ES-I3 (cell line): ENCODE data around the gene ACSM4.
"Not testable (repeated sequence)": the region's sequence is repeated elsewhere in the genome, so short reads cannot be mapped to it uniquely, and the experiment has no call there.

Source experiments
- H3K36me3 ChIP-seq: 2 replicates; pipeline ENCODE4 v1.6.1; 2013; ENCODE audit warnings: mild to moderate bottlenecking, low read length, control low read depth, moderate library complexity; ENCODE audit not compliant: insufficient read depth
- H3K4me1 ChIP-seq: 2 replicates; pipeline ENCODE4 v1.6.1; 2013; ENCODE audit warnings: mild to moderate bottlenecking, control low read depth, low read length; ENCODE audit not compliant: insufficient read depth
- H3K9ac ChIP-seq: 2 replicates; pipeline ENCODE4 v1.6.1; 2013; ENCODE audit warnings: low read depth, mild to moderate bottlenecking, low read length, moderate library complexity
- H3K9me3 ChIP-seq: 2 replicates; pipeline ENCODE4 v1.6.1; 2013; ENCODE audit warnings: mild to moderate bottlenecking, low read length, moderate library complexity; ENCODE audit not compliant: control insufficient read depth, insufficient read depth

The ACSM4 gene

DNA sequence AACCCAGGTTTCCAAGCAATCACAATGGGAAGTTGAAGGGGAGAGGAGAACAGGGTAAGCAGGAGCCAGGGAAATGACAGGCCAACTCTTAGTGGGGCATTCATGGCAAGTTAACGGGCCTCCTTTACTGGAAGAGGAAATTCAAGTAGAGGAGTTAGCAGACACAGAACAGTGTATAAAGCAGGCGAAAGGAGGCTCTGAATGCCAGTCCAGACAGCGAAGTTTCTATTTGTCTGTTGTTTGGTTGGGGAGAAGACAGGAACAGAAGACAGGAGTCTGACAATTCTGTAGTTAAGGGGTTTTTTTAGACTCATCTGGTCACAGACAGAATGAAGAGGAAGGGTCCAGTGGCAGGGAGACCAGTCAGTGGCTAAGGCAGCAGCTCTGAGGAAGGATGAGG lies at the start of gene ACSM4:
ACSM4 (plus strand) TSS at position 301 of the 400 bp plus-strand sequence. CDS start 260 bp downstream, outside the sequence.
- Histone ChIP-seq H3K36me3 (no peaks in the 10 kb centered on the region), H3K9ac (no peak within 1 kb of the TSS), H3K9me3 (no peaks in the 10 kb centered on the region), H3K4me1 (no peaks in the 10 kb centered on the region)

- Histone ChIP-seq H3K36me3 (no peaks in the 10 kb centered on the region), H3K4me1 (no peaks in the 10 kb centered on the region), H3K9me3 (no peaks in the 10 kb centered on the region), H3K9ac (no peak overlapping the region)
Observed at GRCh38 chr12:7259060-7259459, 44.8 kb upstream of the ACSM4 start.

DNA sequence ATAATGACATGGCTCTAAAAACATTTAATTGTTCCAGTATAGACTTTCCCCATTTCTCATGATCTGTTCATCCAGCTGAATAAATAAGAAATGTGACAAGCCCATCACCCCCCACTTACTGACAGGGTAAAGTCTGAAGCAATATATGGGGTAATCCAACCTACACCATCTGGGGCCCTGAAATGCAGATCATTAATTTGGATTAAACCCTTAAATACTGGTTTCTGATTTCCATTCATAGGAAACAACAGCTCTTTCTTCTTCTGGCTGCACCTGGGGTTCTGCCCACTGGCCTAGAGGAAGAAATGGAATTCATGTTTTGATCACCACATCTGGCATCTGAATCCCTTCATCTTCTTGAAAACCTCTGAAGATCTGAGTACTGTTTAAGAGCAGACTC lies 39.3 kb upstream of the ACSM4 start:
- no peaks in the 10 kb centered on the region for H3K9me3 ChIP-seq
- no peak overlapping the region for H3K9ac ChIP-seq
- no peaks in the 10 kb centered on the region for H3K36me3 ChIP-seq
- no peaks in the 10 kb centered on the region for H3K4me1 ChIP-seq

GRCh38 chr12:7265251-7265650 lies 38.6 kb upstream of the ACSM4 start:
- Histone ChIP-seq H3K4me1 (no peaks in the 10 kb centered on the region), H3K36me3 (no peaks in the 10 kb centered on the region), H3K9me3 (no peaks in the 10 kb centered on the region), H3K9ac (no peak overlapping the region)

DNA sequence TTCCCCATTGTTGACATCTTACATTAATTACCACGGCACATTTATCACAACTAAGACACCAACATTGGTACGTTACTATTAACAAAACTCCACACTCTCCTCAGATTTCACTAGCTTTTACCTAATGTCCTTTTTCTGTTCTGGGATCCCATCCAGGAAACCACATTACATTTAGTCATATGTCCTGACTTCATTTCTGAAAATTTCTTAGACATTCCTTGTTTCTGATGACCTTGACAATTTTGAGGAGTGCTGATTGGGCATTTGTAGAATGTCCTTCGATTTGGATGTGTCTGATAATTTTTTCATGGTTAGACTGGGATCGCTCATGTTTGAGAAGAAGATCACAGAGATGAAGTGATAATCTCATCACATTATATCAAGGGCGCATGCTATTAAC lies 34.6 kb upstream of the ACSM4 start:
- no peaks in the 10 kb centered on the region for H3K9me3 ChIP-seq
- no peaks in the 10 kb centered on the region for H3K36me3 ChIP-seq
- H3K4me1 ChIP-seq = no peaks in the 10 kb centered on the region
- H3K9ac ChIP-seq = no peak overlapping the region

DNA sequence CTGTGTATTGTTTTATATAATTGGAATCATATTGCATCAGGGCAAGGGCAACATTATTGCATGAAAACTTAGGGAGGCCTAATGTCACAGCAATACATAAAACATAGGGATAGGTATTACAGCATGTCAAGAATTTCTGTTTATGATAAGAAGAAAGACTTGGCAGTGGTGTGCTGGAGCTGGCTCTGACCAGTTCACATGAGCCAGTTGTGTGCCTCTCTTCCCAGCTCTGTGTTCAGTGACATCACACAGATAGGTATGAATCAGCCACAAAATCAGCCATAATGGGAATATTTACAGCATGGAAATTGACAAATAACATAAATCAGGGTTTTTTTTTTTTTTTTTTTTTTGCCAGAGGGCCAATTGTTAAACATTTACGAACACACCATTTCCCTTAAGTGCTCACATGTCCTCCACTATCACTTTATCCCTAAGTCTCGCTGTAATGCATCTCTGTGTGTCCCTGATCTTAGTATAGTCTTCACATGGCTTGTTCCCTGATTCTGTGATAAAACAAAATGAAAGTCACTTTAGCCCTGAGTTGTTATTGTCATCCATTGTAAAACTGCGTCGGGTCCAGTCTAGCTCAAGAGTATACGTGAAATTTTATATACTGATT lies 31.9 kb upstream of the ACSM4 start:
- Histone ChIP-seq H3K4me1 (no peaks in the 10 kb centered on the region), H3K9me3 (no peaks in the 10 kb centered on the region), H3K9ac (no peak overlapping the region), H3K36me3 (no peaks in the 10 kb centered on the region)

DNA sequence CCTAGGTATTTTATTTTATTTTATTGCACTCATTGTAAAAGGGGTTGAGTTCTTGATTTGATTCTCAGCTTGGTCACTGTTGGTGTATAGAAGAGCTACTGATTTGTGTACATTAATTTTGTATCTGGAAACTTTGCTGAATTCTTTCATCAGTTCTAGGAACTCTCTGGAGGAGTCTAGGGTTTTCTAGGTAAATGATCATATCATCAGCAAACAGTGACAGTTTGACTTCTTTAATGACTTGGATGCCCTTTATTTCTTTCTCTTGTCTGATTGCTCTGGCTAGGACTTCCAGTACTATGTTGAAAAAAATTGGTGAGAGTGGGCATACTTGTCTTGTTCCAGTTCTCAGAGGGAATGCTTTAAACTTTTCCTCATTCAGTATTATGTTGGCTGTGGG lies 28.4 kb upstream of the ACSM4 start:
- H3K4me1 ChIP-seq, H3K36me3 ChIP-seq: not testable (repeated sequence)

GRCh38 chr12:7282844-7283243 lies 21.0 kb upstream of the ACSM4 start:
- H3K36me3 ChIP-seq = no peaks in the 10 kb centered on the region
- H3K9me3 ChIP-seq = no peaks in the 10 kb centered on the region
- H3K4me1 ChIP-seq = peaks cover 4% of the 10 kb centered on the region; the same call in 1 of the 2 replicates
- H3K9ac ChIP-seq = no peak overlapping the region

More for the DNA sequence above, 28.4 kb upstream of the ACSM4 start:
- not testable (repeated sequence) for H3K9ac ChIP-seq, H3K9me3 ChIP-seq

DNA sequence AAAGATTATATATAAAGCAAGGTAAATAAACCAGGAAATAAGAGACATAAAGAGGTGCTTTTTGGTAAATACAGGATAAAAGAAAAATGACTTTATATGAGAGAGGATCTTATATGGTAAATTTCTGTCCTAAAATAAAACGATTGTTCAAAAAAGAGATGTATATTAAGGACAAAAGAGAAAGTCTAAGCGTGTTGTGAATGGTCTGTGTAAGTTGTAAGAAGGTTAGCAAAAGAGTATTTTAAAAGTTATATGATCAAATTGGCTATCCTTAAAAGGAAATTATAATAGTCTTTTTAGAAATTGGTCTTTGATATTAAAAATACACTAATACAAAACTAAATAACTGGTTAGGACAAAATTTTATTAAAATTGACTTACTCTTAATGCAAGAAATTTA lies 14.1 kb upstream of the ACSM4 start:
- Histone ChIP-seq H3K4me1 (no peaks in the 10 kb centered on the region), H3K9me3 (peaks cover 13% of the 10 kb centered on the region; the same call in 1 of the 2 replicates), H3K36me3 (no peaks in the 10 kb centered on the region), H3K9ac (no peak overlapping the region)

GRCh38 chr12:7290588-7290987 lies 13.3 kb upstream of the ACSM4 start:
- not testable (repeated sequence) for H3K4me1 ChIP-seq, H3K9ac ChIP-seq, H3K36me3 ChIP-seq
- peaks cover 13% of the 10 kb centered on the region; the same call in 1 of the 2 replicates for H3K9me3 ChIP-seq

DNA sequence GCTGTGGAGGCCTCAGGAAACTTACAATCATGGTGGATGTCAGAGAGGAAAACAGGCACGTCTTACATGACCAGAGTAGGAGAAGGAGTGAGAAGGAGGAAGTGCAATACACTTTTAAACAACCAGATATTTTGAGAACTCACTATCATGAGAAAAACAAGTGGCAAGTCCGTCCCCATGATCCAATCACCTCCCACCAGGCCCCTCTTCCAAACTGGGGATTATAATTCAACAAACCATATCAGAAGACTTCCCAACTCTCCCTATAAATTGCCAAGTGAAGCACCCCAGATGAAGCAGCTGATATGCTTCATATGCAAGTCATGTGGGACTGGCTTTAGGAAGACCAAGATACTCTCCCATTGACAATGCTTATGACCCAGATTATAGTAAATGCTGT lies 11.6 kb upstream of the ACSM4 start:
- H3K36me3 ChIP-seq = no peaks in the 10 kb centered on the region
- H3K9me3 ChIP-seq = peaks cover 13% of the 10 kb centered on the region; the same call in 1 of the 2 replicates
- no peaks in the 10 kb centered on the region for H3K4me1 ChIP-seq
- H3K9ac ChIP-seq = no peak overlapping the region

DNA sequence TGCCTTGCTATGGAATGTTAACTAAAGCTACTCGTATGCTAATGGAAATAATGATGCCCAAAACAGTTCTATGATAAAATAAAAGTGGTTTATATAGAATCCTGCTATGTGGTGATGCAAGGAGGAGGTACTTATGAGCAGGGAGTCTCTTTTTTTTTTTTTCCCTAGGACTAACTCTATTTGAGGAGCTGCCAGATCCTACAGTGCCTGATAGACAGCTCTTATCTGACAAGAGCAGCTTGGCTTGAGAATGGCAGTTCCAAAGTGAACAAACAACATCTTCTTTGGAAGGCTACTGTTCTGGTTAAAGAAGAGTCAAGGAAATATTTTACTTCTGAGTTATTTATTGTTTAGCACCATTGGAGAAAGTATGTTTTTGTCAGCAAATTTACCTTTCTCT lies 10.2 kb upstream of the ACSM4 start:
- H3K4me1 ChIP-seq = no peaks in the 10 kb centered on the region
- H3K9me3 ChIP-seq = peaks cover 13% of the 10 kb centered on the region
- H3K36me3 ChIP-seq = no peaks in the 10 kb centered on the region
- no peak overlapping the region for H3K9ac ChIP-seq

DNA sequence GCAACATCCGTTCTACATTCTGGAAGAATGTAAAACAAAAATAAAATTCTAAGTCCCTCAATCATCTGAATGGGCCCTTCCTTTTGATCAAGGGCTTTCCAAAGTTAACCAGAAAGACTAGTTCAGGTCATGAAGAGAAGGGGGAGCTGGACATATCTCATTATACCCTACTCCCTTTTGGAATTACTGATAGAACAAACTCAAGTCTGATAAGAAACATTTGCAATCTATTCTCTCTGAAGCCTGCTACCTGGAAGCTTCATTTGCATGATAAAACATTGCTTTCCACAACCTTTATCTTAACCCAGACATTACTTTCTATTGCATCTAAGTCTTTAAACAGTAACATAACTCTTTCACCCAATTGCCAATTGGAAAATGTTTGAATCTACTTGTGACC lies 8.3 kb upstream of the ACSM4 start:
- no peak overlapping the region for H3K9ac ChIP-seq
- H3K9me3 ChIP-seq = peaks cover 8% of the 10 kb centered on the region
- H3K36me3 ChIP-seq = no peaks in the 10 kb centered on the region
- H3K4me1 ChIP-seq = no peaks in the 10 kb centered on the region

DNA sequence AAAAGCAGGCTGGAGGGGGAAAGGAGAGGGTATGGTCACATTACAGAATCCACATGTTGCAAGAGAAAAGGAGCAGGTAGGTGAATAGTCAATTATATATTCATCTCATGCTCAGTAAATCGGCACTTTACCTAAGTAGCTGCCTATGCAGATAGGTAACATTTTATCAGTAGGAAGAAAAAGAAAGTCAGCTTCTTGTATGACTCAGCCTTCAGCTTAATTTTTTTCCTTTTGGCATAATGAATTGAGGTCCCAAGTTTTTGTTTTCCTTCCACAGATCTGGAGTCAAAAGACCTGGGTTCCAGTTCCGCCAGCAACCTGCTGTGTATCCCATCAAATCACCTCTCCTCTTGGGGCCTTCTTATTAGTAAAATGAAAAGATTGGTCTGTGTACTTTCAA lies 6.0 kb upstream of the ACSM4 start:
- no peaks in the 10 kb centered on the region for H3K4me1 ChIP-seq
- no peak overlapping the region for H3K9ac ChIP-seq
- H3K36me3 ChIP-seq = no peaks in the 10 kb centered on the region
- H3K9me3 ChIP-seq = no peaks in the 10 kb centered on the region; the same call in 1 of the 2 replicates

- Histone ChIP-seq H3K9ac (no peak overlapping the region), H3K36me3 (no peaks in the 10 kb centered on the region)
Observed at GRCh38 chr12:7302266-7302986, 1.4 kb upstream of the ACSM4 start.

More at GRCh38 chr12:7302266-7302986, 1.4 kb upstream of the ACSM4 start:
- Histone ChIP-seq H3K4me1 (no peaks in the 10 kb centered on the region), H3K9me3 (no peaks in the 10 kb centered on the region; the same call in 1 of the 2 replicates)
